T-helper 2 cell treated with Interferon-gamma antibody and Interleukin-4, amounts not matched to agents 5 μg/mL and 100 μg/mL, for 36 hours (primary cell): ENCODE data around the gene USP20.
A peak's percentile ranks its signal among the peaks of the same experiment; 100 is the strongest.

ENCODE experiments used
- DNase-seq: peaks from one replicate; pipeline ENCODE4 v3.0.0; 2021; ENCODE audit warnings: low spot score
- H3K27ac Mint-ChIP-seq: one replicate; pipeline ENCODE4 v1.8.0; 2021; ENCODE audit warnings: mild to moderate bottlenecking, mixed read lengths
- H3K27me3 Mint-ChIP-seq: one replicate; pipeline ENCODE4 v1.8.0; 2021; ENCODE audit warnings: low read depth, mixed read lengths
- H3K36me3 Mint-ChIP-seq: one replicate; pipeline ENCODE4 v1.8.0; 2021; ENCODE audit warnings: low read depth, mixed read lengths
- H3K4me1 Mint-ChIP-seq: one replicate; pipeline ENCODE4 v1.8.0; 2021; ENCODE audit warnings: low read depth, mixed read lengths
- H3K4me3 Mint-ChIP-seq: one replicate; pipeline ENCODE4 v1.8.0; 2022; ENCODE audit warnings: mild to moderate bottlenecking, moderate library complexity, mixed read lengths
- H3K9me3 Mint-ChIP-seq: one replicate; pipeline ENCODE4 v1.8.0; 2021; ENCODE audit warnings: mixed read lengths

The USP20 gene

DNA sequence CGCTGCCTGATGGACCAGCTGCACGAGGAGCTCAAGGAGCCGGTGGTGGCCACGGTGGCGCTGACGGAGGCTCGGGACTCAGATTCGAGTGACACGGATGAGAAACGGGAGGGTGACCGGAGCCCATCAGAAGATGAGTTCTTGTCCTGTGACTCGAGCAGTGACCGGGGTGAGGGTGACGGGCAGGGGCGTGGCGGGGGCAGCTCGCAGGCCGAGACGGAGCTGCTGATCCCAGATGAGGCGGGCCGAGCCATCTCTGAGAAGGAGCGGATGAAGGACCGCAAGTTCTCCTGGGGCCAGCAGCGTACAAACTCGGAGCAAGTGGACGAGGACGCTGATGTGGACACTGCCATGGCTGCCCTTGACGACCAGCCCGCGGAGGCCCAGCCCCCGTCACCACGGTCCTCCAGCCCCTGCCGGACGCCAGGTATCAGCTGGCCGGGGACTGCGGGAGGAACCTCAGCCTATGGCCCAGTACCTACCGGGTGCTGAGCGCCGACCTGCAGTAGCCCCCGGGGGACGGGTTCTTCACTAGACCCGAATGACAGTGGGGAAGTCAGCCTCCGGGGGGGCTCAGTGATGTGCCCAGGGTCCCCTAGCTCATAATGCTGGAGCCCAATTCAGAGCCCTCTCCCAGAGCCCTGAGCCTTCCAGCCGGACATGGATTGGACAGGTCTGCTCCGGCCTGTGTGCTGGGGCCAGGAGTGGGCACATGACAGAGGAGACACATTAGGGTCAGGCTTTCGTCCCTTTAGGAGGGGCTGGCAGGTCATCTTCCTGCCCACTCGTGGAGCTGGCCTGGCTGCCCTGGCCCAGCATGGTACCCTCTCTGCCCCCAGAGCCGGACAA is 33.0 kb downstream of the USP20 start:
- Mint-ChIP-seq H3K36me3 (peaks cover 60% of the 10 kb centered on the region), H3K9me3 (no peaks in the 10 kb centered on the region), H3K4me1 (peaks cover 66% of the 10 kb centered on the region), H3K27ac (peak overlapping the region; percentile 93), H3K4me3 (peak overlapping the region; percentile 67), H3K27me3 (no peaks in the 10 kb centered on the region)
- no peak for DNase-seq

DNA sequence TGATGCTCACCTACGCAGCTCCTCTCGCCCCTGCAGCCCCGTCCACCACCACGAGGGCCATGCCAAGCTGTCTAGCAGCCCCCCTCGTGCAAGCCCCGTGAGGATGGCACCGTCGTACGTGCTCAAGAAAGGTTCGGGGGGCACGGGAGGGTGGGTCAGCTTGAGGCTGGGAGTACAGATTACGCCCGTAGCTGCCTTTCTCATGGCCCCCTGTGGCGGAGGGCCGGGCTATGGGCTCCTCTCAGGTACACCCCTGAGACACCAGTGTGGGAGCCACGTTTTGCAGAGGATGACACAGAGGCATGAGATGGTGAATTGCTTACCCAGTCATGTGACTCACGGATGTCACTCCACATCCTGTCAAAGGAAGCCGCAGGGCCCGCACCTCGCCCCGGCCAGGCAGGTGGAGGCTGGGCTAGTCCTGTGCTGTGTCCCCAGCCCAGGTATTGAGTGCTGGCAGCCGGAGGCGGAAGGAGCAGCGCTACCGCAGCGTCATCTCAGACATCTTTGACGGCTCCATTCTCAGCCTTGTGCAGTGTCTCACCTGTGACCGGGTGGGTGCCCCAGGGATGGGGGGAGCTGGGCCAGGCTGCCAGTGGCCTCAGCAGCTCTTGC is 33.7 kb downstream of the USP20 start:
- peak overlapping the region; percentile 88 for H3K27ac Mint-ChIP-seq
- peaks cover 61% of the 10 kb centered on the region for H3K4me1 Mint-ChIP-seq
- H3K4me3 Mint-ChIP-seq: peak overlapping the region; percentile 67
- H3K27me3 Mint-ChIP-seq: no peaks in the 10 kb centered on the region
- DNase-seq: peak; percentile 82
- H3K36me3 Mint-ChIP-seq: peaks cover 57% of the 10 kb centered on the region
- H3K9me3 Mint-ChIP-seq: no peaks in the 10 kb centered on the region

DNA sequence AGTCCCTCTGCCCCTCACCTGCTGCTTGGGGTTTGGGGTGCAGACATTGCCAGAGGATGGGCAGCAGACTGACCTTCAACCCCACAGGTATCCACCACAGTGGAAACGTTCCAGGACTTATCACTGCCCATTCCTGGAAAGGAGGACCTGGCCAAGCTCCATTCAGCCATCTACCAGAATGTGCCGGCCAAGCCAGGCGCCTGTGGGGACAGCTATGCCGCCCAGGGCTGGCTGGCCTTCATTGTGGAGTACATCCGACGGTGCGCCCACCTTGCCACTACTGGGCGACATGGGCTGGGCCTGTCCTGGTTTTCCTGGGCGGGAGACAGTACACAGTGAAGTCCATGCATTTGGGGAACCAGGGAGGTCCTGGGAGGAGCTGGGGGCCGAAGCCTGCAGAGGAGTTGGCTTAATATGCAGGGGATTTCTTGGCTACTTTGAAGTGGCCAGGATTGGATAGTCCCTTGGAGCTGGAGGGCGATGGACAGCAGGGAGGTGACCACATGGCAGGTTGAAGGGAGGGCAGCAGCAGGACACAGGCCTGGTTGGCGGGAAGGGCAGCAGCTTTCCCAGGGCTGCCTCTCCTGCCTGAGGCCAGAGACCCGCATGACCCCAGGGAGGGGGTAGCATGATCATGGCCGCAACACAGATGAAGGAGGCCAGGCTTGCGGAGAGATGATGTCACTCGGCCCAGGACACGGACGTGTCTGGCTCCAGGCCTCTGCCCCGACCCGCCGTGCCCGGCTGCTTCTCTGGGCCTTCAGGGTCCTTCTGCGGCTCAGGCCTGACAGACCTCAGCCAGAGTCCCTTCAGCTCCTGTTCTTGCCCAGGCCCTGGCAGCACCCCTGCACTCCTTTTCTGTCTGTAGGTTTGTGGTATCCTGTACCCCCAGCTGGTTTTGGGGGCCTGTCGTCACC is 34.6 kb downstream of the USP20 start:
- H3K27me3 Mint-ChIP-seq: no peaks in the 10 kb centered on the region
- no peaks in the 10 kb centered on the region for H3K9me3 Mint-ChIP-seq
- DNase-seq: no peak
- peak overlapping the region; percentile 88 for H3K27ac Mint-ChIP-seq
- peak overlapping the region; percentile 67 for H3K4me3 Mint-ChIP-seq
- H3K4me1 Mint-ChIP-seq: peaks cover 57% of the 10 kb centered on the region
- peaks cover 60% of the 10 kb centered on the region for H3K36me3 Mint-ChIP-seq

DNA sequence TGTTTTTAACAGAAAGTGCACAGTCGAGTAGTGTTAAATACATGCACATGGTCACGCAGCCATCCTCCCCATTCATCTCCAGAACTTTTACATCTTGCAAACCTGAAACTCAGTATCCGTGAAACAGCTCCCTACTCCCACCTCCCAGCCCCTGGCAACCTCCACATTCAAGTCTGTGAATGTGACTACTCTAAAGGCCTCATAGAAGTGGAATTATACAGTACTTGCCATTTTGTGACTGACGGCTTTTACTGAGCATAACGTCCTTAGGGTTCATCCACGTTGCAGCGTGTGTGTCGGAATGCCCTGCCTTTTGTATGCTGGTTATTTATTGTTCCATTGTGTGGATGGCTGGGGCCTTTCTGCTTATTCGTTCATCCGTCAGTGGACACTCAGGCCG is 35.8 kb downstream of the USP20 start:
- Mint-ChIP-seq H3K27me3 (no peaks in the 10 kb centered on the region), H3K4me3 (peak overlapping the region; percentile 38), H3K36me3 (peaks cover 52% of the 10 kb centered on the region), H3K4me1 (peaks cover 48% of the 10 kb centered on the region), H3K9me3 (no peaks in the 10 kb centered on the region), H3K27ac (peak overlapping the region; percentile 82)
- no peak for DNase-seq

DNA sequence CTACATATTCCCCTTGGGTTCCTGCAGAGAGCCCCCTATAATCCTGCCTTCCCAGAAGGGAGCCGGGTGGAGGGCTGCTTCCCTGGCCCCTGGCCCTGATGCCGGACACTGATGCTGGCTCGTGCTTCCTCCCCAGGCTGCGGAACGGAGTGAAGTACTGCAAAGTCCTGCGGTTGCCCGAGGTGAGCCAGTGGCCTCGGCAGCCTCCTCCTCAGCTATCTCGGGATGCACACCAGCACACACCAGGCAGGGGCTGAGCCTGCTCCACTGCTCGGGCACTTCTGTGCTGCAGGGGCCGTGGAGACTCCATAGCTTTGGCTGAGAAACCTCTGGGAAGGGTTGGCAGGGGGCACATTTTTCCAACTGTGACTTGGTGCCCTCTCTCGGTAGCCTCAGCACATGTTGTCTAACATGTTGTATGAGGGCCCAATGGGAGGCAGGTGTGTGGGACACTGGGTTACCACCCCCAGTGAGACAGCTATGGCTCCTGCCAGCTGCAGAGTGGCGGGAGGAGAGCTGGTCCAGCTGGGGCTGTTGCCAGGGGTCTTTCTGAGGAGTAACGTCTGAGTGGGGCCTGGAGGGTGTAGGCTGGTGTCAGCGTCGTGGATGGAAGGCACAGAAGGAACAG is 38.4 kb downstream of the USP20 start:
- DNase-seq: no peak
- H3K27ac Mint-ChIP-seq: no peak overlapping the region
- H3K27me3 Mint-ChIP-seq: no peaks in the 10 kb centered on the region
- H3K4me1 Mint-ChIP-seq: peaks cover 29% of the 10 kb centered on the region
- H3K4me3 Mint-ChIP-seq: no peak overlapping the region
- H3K36me3 Mint-ChIP-seq: peaks cover 47% of the 10 kb centered on the region
- H3K9me3 Mint-ChIP-seq: no peaks in the 10 kb centered on the region

DNA sequence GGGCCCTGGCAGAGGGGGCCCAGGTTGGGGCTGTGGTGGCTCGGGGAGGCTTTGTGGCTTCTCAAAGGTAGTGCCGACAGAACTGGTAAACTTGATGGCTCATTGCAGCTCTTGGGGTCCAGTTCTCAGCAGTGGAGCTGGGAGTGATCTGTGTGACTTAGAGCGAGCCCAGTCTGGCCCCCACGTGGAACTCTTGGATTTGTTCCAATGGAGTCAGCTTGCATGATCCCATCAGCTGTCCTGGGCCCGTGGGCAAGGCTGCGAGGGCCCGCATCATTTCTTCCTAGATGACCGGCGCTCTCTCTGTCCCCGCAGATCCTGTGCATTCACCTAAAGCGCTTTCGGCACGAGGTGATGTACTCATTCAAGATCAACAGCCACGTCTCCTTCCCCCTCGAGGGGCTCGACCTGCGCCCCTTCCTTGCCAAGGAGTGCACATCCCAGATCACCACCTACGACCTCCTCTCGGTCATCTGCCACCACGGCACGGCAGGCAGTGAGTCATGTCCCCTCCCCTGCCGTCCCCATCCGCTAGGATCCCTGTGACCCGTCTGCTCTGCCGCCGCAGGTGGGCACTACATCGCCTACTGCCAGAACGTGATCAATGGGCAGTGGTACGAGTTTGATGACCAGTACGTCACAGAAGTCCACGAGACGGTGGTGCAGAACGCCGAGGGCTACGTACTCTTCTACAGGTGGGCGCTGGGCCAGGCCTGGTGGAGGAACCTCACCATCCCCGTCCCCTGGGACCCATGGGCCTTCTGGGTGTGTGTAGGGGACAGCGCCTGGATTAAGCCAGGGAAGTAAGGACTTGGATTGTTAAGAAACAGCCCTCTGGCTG is 39.2 kb downstream of the USP20 start:
- no peak overlapping the region for H3K4me3 Mint-ChIP-seq
- no peak overlapping the region for H3K27ac Mint-ChIP-seq
- no peaks in the 10 kb centered on the region for H3K9me3 Mint-ChIP-seq
- no peaks in the 10 kb centered on the region for H3K27me3 Mint-ChIP-seq
- no peak for DNase-seq
- H3K4me1 Mint-ChIP-seq: peaks cover 24% of the 10 kb centered on the region
- peaks cover 44% of the 10 kb centered on the region for H3K36me3 Mint-ChIP-seq

DNA sequence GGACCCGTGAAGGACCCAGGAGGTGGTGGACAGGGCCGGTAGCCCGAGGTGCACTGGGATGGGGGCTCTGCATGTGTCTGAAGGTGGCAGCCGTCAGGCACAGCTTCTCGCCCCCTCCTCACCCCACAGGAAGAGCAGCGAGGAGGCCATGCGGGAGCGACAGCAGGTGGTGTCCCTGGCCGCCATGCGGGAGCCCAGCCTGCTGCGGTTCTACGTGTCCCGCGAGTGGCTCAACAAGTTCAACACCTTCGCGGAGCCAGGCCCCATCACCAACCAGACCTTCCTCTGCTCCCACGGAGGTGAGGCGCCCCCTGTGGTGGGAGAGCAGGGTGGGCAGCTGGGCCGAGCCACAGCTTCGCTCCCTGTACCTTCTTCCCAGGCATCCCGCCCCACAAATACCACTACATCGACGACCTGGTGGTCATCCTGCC is 39.9 kb downstream of the USP20 start:
- H3K27me3 Mint-ChIP-seq: no peaks in the 10 kb centered on the region
- DNase-seq: no peak
- no peak overlapping the region for H3K4me3 Mint-ChIP-seq
- H3K4me1 Mint-ChIP-seq: peaks cover 20% of the 10 kb centered on the region
- H3K9me3 Mint-ChIP-seq: no peaks in the 10 kb centered on the region
- H3K36me3 Mint-ChIP-seq: peaks cover 44% of the 10 kb centered on the region
- no peak overlapping the region for H3K27ac Mint-ChIP-seq

DNA sequence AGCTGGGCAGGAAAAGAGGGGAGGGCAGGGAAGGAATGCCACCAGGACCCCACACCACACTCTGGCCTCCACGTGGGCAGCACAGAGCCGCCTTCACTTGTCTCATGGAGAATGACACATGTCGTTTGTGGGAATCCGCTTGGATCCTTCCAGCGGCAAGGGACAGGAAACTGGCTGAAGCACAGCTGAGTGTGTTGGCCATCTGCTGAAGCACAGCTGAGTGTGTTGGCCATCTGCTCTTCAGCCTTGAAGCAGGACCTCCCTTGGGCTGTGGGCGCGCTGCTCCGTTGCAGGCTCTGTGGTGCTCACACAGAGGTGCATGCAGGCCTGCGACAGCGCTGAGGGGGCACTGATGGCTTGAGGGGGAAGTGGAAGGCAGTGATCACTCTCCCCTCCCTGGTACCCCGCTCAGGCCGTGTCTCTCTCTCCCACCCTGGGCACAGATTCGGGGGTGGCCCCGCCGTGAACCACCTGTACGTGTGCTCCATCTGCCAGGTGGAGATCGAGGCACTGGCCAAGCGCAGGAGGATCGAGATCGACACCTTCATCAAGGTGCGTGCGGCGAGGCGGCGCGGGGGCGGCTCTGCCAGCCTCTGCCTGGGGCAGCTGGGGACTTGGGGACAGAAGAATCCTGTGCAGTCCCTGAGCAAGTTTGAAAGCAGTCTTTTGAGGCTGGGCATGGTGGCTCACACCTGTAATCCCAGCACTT is 40.6 kb downstream of the USP20 start:
- Mint-ChIP-seq H3K36me3 (peaks cover 45% of the 10 kb centered on the region), H3K4me3 (no peak overlapping the region), H3K4me1 (peaks cover 17% of the 10 kb centered on the region), H3K9me3 (no peaks in the 10 kb centered on the region), H3K27ac (no peak overlapping the region), H3K27me3 (no peaks in the 10 kb centered on the region)
- DNase-seq: no peak

DNA sequence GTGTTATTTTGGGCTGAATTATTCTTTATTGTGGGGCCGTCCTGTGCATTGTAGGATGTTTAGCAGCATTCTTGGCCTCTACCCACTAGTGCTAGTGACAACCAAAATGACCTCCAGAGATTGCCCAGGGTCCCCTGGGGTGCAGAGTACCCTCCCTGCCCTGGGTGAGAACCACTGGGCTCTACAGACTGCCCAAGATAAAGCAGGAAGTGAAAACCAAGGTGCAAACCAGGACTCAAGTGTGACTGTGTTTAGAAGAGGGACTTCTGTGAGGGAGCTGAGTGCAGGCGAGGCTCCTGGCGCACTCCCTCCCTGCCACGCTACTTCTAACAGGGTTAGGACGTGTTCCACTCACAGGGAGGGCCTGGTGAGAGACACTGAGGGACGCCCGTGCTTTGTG is 41.6 kb downstream of the USP20 start:
- peak overlapping the region; percentile 26 for H3K27ac Mint-ChIP-seq
- no peak overlapping the region for H3K4me3 Mint-ChIP-seq
- H3K4me1 Mint-ChIP-seq: peaks cover 10% of the 10 kb centered on the region
- no peaks in the 10 kb centered on the region for H3K9me3 Mint-ChIP-seq
- no peak for DNase-seq
- H3K27me3 Mint-ChIP-seq: no peaks in the 10 kb centered on the region
- H3K36me3 Mint-ChIP-seq: peaks cover 42% of the 10 kb centered on the region

DNA sequence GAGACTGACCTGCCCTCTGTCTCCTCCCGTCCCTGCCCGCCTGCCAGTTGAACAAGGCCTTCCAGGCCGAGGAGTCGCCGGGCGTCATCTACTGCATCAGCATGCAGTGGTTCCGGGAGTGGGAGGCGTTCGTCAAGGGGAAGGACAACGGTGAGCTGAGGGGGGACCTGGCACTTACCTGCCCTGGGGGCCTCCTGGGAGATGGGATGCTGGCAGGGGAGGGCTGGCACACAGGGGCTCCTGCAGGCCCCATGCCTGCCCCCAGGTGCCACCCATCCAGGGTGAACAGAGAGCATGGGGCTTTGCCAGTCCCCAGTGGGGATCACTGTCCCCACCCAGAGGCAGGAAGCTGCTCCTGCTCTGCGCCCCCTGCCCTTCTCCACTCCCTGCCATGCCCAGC is 43.0 kb downstream of the USP20 start:
- H3K36me3 Mint-ChIP-seq: peaks cover 44% of the 10 kb centered on the region
- H3K4me3 Mint-ChIP-seq: no peak overlapping the region
- H3K4me1 Mint-ChIP-seq: peaks cover 4% of the 10 kb centered on the region
- no peaks in the 10 kb centered on the region for H3K27me3 Mint-ChIP-seq
- no peak for DNase-seq
- no peak overlapping the region for H3K27ac Mint-ChIP-seq
- H3K9me3 Mint-ChIP-seq: no peaks in the 10 kb centered on the region

DNA sequence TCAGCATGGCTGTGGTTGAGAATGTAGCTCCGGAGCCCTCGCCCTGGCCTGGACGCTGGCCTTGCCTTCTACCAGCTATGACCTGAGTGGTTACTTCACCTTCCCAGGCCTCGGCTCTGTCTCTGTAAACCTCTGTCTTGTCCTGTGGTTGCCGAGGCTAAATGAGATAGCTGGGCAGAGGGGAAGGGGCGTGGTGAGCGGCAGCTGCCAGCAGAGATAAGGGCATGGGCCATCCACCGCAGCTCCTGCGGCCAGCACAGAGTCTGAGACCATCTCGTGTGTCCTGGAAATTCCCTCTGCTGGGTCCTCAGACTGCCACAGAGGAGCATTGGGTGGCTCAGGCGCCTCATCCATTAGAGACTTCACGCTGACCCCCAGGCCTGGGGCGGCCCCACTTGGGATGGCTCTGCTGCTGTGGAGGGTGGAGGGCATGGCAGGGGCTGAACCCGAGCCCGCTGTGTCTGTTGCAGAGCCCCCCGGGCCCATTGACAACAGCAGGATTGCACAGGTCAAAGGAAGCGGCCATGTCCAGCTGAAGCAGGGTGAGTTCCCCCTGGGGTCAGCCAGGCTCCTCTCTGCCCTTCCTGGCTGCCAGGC is 43.9 kb downstream of the USP20 start:
- H3K4me3 Mint-ChIP-seq: no peak overlapping the region
- peaks cover 39% of the 10 kb centered on the region for H3K36me3 Mint-ChIP-seq
- no peaks in the 10 kb centered on the region for H3K27me3 Mint-ChIP-seq
- H3K27ac Mint-ChIP-seq: no peak overlapping the region
- DNase-seq: no peak
- peaks cover 5% of the 10 kb centered on the region for H3K4me1 Mint-ChIP-seq
- no peaks in the 10 kb centered on the region for H3K9me3 Mint-ChIP-seq

DNA sequence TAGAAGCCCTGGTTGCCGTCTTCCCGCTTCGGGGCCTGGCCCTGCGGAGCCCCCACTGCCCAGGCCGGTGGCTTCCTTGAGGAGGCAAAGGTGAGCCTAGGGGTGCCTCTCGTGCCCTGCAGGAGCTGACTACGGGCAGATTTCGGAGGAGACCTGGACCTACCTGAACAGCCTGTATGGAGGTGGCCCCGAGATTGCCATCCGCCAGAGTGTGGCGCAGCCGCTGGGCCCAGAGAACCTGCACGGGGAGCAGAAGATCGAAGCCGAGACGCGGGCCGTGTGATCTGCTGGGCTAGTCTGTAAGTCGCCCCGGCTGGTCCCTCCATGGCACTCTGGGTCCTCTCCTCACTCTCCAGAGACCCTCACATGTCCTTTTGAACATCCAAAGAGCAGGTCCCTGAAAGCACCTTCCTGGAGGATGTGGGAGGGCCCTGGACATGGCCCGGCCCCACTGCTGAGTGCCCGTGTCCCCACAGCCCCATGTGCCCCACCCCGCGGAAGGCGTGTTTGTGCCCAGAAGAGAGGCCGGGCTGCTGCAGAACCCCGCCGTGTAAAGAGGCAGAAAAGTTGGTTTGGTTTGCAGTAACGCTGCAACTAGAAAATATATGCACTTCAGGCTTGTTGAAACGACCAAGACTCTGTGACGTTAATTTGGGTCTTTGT is 44.9 kb downstream of the USP20 start:
- DNase-seq: no peak
- Mint-ChIP-seq H3K36me3 (peaks cover 42% of the 10 kb centered on the region), H3K27me3 (no peaks in the 10 kb centered on the region), H3K4me3 (no peak overlapping the region), H3K27ac (no peak overlapping the region), H3K4me1 (peaks cover 13% of the 10 kb centered on the region), H3K9me3 (no peaks in the 10 kb centered on the region)
